NCI-H1092 (cell line): ENCODE data around the gene CTSH.
"Not testable (repeated sequence)": the region's sequence is repeated elsewhere in the genome, so short reads cannot be mapped to it uniquely, and the experiment has no call there.

Experiments used
- DNase-seq: peaks from one replicate; lab custom pipeline; 2025; lab: John Stamatoyannopoulos, UW

CTSH gene

GRCh38 chr15:78938658-78939488 lies 6.0 kb downstream of the CTSH start:
- DNase-seq = no peak

GRCh38 chr15:78937132-78937739 lies 7.6 kb downstream of the CTSH start:
- no peak for DNase-seq

- DNase-seq = no peak
Measured at GRCh38 chr15:78934655-78935023, 10.2 kb downstream of the CTSH start.

- no peak for DNase-seq
Measured at GRCh38 chr15:78933823-78934654, 10.8 kb downstream of the CTSH start.

GRCh38 chr15:78933187-78933822 lies 11.5 kb downstream of the CTSH start:
- DNase-seq = no peak

GRCh38 chr15:78932258-78932808 lies 12.5 kb downstream of the CTSH start:
- no peak for DNase-seq

- DNase-seq = no peak
Measured at GRCh38 chr15:78931439-78932257, 13.2 kb downstream of the CTSH start.

GRCh38 chr15:78930577-78931388 lies 14.1 kb downstream of the CTSH start:
- peak; percentile 41 for DNase-seq

- no peak for DNase-seq
Measured at GRCh38 chr15:78929536-78930264, 15.1 kb downstream of the CTSH start.

GRCh38 chr15:78928616-78929093 lies 16.2 kb downstream of the CTSH start:
- DNase-seq = no peak

- not testable (repeated sequence) for DNase-seq
Measured at GRCh38 chr15:78928176-78928575, 16.7 kb downstream of the CTSH start.

GRCh38 chr15:78927077-78927790 lies 17.6 kb downstream of the CTSH start:
- no peak for DNase-seq

GRCh38 chr15:78925956-78926743 lies 18.7 kb downstream of the CTSH start:
- DNase-seq = no peak

- DNase-seq = no peak
Measured at GRCh38 chr15:78925076-78925624, 19.7 kb downstream of the CTSH start.

GRCh38 chr15:78923480-78924360 lies 21.1 kb downstream of the CTSH start:
- DNase-seq = no peak

GRCh38 chr15:78923015-78923414 lies 21.8 kb downstream of the CTSH start:
- no peak for DNase-seq

- no peak for DNase-seq
Measured at GRCh38 chr15:78922527-78922926, 22.3 kb downstream of the CTSH start.
